Stimulated activated CD4-positive, alpha-beta T cell treated with anti-CD3 and anti-CD28 coated beads, Interleukin-12 subunit alpha, Interleukin-12 subunit beta, amount 100 ng/mL, for 48 hours (primary cell): ENCODE data around the gene ZNF142.

Experiments
- DNase-seq, 3 donors: peaks; one replicate each; pipeline ENCODE4 v3.0.0-alpha.2; 2020; ENCODE audit warnings: low read depth in 2 of 3, low spot score in 1 of 3

ZNF142 gene

GRCh38 chr2:218648088-218648786 lies 11.2 kb downstream of the ZNF142 start:
- DNase-seq, result peak in 2 of 3 donors; percentile 32 to 38

DNA sequence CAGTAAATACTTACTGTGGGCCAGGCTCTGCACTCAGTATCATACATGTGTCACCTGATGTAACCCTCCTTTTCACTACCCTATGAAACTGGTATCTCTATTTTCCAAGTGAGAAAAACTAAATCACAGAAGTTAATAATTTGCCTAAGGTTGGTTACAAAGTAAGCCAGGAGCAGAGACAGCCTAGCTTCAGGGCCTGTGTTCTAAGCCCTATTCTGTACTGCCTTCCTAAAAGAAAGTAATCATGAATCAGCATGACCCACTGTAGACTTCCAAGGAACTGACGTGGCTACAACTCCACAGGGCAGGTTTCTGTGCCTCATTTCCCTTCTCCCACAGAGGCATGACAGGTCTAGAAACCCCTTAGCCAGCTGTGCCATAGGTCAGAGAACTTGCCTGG lies 14.3 kb downstream of the ZNF142 start:
- DNase-seq, result no peak

- DNase-seq, result no peak
These were observed 14.7 kb downstream of the ZNF142 start for GRCh38 chr2:218644721-218645120.

GRCh38 chr2:218643751-218644310 lies 15.6 kb downstream of the ZNF142 start:
- no peak for DNase-seq

DNA sequence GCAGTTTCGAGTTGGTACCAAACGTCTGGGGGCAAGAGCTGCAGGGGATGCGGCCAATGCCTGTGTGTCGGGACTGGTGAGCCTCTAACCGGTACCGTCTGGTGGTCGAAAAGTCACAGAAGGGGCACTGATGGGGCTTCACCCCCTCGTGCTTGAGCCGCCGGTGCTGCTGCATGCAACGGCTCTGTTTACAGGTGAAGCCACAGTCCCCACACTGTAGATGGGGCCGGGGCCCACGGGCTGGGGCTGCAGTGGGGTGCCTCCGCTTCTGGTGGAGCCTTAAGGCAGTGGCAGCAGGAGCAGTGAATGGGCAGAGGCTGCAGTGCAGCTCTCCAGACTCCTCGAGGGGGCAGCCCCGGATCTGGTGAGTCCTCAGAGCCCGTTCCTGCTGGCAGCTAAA lies 16.6 kb downstream of the ZNF142 start:
- DNase-seq, result no peak

- DNase-seq, result no peak
These were observed 17.2 kb downstream of the ZNF142 start for GRCh38 chr2:218642121-218642656.

DNA sequence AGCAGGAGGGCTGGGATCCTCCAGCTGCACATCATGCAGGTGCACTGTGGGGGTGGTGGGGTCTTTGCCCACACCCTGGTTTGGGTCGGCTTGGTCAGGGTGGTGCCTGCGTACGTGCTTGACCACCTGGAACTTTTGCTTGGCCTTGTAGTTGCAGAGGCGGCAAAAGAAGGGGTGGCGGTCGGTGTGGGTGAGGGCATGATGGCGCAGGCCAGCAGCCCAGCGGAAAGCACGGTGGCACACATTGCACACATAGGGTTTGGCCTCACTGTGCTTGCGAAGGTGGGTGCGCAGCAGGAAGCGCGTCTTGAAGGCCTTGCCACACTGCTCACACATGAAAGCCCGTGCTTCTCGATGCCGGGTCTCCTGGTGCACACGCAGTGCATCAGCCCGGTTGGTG lies 21.1 kb downstream of the ZNF142 start:
- no peak for DNase-seq

- no peak for DNase-seq
These were observed 23.7 kb downstream of the ZNF142 start for GRCh38 chr2:218635719-218636118.

- no peak for DNase-seq
These were observed 27.6 kb downstream of the ZNF142 start for GRCh38 chr2:218631837-218632236.

DNA sequence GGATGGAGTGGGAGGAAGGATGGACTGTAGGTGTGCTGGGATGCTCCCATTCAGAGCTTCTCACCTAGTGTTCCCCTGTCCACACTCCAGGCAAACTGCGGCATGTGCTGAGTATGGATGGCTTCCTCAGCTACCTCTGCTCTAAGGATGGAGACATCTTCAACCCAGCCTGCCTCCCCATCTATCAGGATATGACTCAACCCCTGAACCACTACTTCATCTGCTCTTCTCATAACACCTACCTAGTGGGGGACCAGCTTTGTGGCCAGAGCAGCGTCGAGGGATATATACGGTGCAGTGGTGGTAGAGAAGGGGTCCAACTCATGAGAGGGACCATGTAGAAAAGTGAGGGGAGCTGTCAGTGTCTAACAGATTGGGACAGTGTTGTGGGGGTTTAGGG lies 31.5 kb downstream of the ZNF142 start:
- no peak for DNase-seq

DNA sequence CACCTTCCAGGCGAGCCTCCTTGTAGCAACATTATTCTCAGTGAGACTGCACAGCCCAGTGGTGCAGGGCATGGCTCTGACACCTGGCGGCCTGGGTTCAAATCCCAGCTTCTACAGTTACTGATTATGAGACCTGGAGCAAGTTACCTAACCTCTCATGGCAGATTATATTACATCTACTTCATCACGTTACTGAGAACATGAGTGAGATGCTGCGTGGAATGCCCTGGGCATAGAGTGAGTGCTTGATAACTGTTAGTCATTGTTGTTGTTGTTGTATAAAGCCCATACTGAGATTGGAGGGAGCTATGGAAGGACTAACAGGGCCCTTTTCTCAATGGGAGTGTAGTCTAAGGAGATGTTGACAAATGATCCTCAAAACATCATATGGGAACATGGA lies 33.1 kb downstream of the ZNF142 start:
- no peak for DNase-seq

DNA sequence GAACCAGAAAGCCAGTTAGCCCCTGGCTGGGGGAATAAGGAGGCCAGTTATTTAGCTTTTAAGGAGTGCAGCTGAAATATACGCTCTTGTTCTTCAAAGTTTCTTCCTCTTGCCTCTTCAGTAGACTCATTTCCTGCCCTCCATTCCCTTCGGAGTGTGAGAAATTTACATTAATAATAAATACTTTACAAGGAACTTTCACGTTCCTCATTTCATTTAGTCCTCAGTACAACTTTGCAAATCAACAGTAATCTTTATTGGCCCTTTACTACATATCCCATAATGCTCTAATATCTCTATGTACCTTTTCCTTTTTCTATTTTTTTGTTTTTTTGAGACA lies 36.1 kb downstream of the ZNF142 start:
- DNase-seq, result no peak

DNA sequence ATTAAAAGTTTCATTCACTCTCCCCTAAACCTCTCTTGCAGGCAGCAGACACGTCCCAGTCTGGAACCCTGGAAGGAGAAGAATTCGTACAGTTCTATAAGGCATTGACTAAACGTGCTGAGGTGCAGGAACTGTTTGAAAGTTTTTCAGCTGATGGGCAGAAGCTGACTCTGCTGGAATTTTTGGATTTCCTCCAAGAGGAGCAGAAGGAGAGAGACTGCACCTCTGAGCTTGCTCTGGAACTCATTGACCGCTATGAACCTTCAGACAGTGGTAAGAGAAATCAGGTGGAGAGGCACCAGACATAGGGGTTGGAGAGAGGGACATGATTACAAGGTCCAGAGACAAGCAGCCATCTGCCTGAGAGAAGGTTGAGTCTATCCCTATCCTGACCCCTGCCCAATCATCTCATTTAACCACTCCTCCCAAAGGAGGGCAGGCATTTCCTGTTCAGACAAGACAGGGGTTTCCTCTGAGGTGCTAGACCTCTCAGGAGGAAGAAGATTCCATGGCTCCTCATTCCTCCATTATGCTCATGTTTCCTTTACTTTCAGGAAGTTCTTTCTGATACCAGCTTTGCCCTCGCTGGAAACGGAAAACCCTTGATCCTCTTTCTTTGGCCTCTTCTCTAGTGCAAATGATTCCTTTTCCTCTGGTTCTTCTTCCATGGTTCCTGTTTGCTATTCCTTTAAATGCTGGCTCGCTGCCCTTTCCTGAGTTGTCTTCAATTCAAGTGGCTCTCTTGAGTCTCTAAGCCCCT lies 36.6 kb downstream of the ZNF142 start:
- DNase-seq, result no peak

DNA sequence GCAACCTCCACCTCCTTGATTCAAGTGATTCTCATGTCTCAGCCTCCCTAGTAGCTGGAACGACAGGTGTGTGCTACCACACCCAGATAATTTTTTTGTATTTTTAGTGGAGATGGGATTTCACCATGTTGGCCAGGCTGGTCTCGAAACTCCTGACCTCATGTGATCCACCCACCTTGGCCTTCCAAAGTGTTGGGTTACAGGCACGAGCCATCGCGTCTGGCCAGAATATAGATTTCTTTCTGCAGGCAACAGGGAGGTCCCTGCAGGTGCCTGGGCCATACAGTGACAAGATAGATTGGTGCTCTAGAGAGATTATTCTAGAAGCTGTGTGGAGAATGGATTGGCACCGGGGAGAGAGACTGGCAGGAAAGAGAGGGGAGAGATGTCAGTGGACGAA lies 38.4 kb downstream of the ZNF142 start:
- no peak for DNase-seq

GRCh38 chr2:218618102-218618860 lies 41.1 kb downstream of the ZNF142 start:
- no peak for DNase-seq

- DNase-seq, result no peak
These were observed 43.5 kb downstream of the ZNF142 start for GRCh38 chr2:218615868-218616315.

- no peak for DNase-seq
These were observed 51.8 kb downstream of the ZNF142 start, which contains the start of gene PLCD4 for GRCh38 chr2:218607436-218608115. Gene PLCD4, plus strand, starts transcription at chr2:218607899. Its CDS starts 7,841 bp downstream, at chr2:218615740.

DNA sequence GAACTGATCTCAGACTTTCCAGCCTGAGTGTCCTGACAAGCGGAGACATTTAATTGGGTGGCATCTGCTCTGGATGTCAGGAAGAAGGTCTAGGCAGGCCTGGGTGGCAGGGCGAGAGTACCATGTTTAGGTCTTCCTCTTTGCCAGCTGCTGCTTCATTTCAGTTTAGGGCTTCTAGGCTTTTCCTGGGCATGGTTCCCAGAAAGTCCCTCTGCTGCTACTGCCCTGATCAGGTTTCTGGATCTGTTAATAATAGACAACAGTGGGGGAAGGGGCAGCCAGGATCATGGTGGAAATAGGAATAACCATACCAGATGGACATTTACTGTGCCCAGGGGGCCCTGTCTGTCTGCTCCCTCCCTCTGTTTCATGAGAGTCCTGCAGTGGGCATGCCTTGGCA lies 54.0 kb downstream of the ZNF142 start:
- DNase-seq, result no peak
